Measurements from ENCODE around the gene TES. TPM values are rescaled to one million over a fixed set of nuclear protein-coding genes. Genes with fewer than 3 reads are reported as not detected.

The TES gene
- total and polyA plus RNA-seq, 2 of the 8 experiments (the other 6 are each of a cell fraction or from before 2014, with no cell fraction given), result 18.2 to 36.3 TPM

DNA sequence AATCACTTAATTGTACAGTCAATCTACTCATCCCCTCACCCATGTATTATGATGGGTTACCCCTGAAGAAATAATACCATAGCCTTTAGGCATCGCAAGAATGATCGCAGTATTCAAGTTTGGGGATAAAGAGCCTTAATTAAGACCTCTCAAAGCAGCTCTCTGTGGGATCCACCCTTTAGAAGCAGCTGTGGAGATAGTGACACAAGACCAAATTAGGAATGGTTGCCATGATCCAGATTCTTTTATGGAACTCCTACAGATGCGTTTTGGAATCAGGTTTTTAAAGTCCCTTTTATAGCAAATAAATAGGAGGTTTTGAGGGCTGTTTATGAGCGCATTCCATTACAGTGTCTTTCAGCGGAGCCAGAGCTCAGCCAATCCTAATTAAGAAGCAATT lies 12.2 kb downstream of the TES start:
- H4K5ac ChIP-seq (ENCODE audit: insufficient read length, low read depth, low read length), result no peak overlapping the region
- DNase-seq (ENCODE audit: low read depth in 1 of 2, low spot score in 2 of 2) (no peak), FAIRE-seq (no peak)
- H3K27me3 ChIP-seq (replicated peaks in 1 of 4; ENCODE audit: control insufficient read depth in 3 of 4, extremely low read depth in 1 of 4, insufficient read depth in 3 of 4, low read length in 3 of 4), result no peaks in the 10 kb centered on the region
- TF ChIP-seq ASH2L (IDR thresholded peaks at IDR 0.05; ENCODE audit: low read length), result no peak
- no peak for TF ChIP-seq GTF2F1 (IDR thresholded peaks at IDR 0.05; ENCODE audit: borderline replicate concordance, low read depth, low read length)
- TF ChIP-seq POU5F1 (IDR thresholded peaks at IDR 0.05; ENCODE audit: low read depth, low read length), result no peak
- TF ChIP-seq TEAD4 (IDR thresholded peaks at IDR 0.05; ENCODE audit: low read depth, low read length), result no peak
- no peak for TF ChIP-seq EP300 (IDR thresholded peaks at IDR 0.05; ENCODE audit: borderline replicate concordance in 1 of 2, low read depth in 2 of 2, low read length in 2 of 2)
- no peak for TF ChIP-seq USF2 (IDR thresholded peaks at IDR 0.05; ENCODE audit: low read length)
- no peak for TF ChIP-seq TAF1 (IDR thresholded peaks at IDR 0.05; ENCODE audit: low read depth, low read length)
- no peak for TF ChIP-seq CBX8 (IDR thresholded peaks at IDR 0.05; ENCODE audit: borderline replicate concordance, low read depth, low read length)
- TF ChIP-seq KDM1A (IDR thresholded peaks at IDR 0.05; ENCODE audit: borderline replicate concordance, low read length), result no peak
- no peak for TF ChIP-seq POLR2AphosphoS5 (IDR thresholded peaks at IDR 0.05; ENCODE audit: low read depth, low read length)
- POLR2A ChIA-PET (ENCODE audit: partially characterized antibody), result interaction anchor here (1.2 kb wide), 1 partner anchor 12 kb away, joined by 5 read pairs; the partner anchor contains the start of gene TES
- CTCF ChIA-PET (ENCODE audit: partially characterized antibody), result interaction anchor here (0.9 to 2.6 kb wide), 2 partner anchors 10 to 14 kb away, joined by 4 to 11 read pairs; no protein-coding TSS in a partner anchor
- H3K56ac ChIP-seq (replicated peaks; ENCODE audit: insufficient read length, low read depth, low read length), result no peak overlapping the region
- no peak overlapping the region for H2BK15ac ChIP-seq (ENCODE audit: low read length)
- H3K9ac ChIP-seq (replicated peaks in 1 of 4; ENCODE audit: extremely low read depth in 1 of 4, low read depth in 3 of 4, low read length in 3 of 4), result no peak overlapping the region
- H2AFZ ChIP-seq (ENCODE audit: low read length), result no peak overlapping the region
- WGBS, 2 experiments (ENCODE audit: extremely low coverage in 1 of 2, insufficient coverage in 1 of 2, insufficient read length in 1 of 2, insufficient replicate concordance in 2 of 2, low coverage in 1 of 2, low lambda C conversion rate in 2 of 2, missing lambda C conversion rate in 1 of 2), result 89% methylated on average over 5 of the region's 5 CpGs; no CpG with 5 or more reads in 1 of the 2 experiments
- no peaks in the 10 kb centered on the region for H3K23me2 ChIP-seq (ENCODE audit: low read depth, low read length)
- no peak overlapping the region for H2BK5ac ChIP-seq (ENCODE audit: low read depth, low read length)
- no peak overlapping the region for H2BK12ac ChIP-seq (ENCODE audit: low read depth, low read length)
- H2AK5ac ChIP-seq (ENCODE audit: low read depth, low read length), result no peak overlapping the region
- H2BK120ac ChIP-seq (replicated peaks; ENCODE audit: low read depth, low read length), result no peak overlapping the region
- H4K8ac ChIP-seq (ENCODE audit: extremely low read depth, insufficient read depth, low read length), result no peak overlapping the region
- H3K14ac ChIP-seq (ENCODE audit: insufficient read length), result no peak overlapping the region
- no peak overlapping the region for H3K18ac ChIP-seq (ENCODE audit: extremely low read depth, low read length)
- no peaks in the 10 kb centered on the region for H3K36me3 ChIP-seq (ENCODE audit: control insufficient read depth in 2 of 4, insufficient read depth in 4 of 4, low read length in 3 of 4)
- no peaks in the 10 kb centered on the region for H3K4me1 ChIP-seq (replicated peaks in 1 of 4; ENCODE audit: control insufficient read depth in 3 of 4, insufficient read depth in 4 of 4, low read length in 3 of 4)
- no peak overlapping the region for H3K27ac ChIP-seq (ENCODE audit: low read depth, low read length)
- no peak overlapping the region for H3K4ac ChIP-seq (replicated peaks; ENCODE audit: insufficient read length, low read depth, low read length)
- no peaks in the 10 kb centered on the region for H3K79me1 ChIP-seq (ENCODE audit: low read depth, low read length)
- no peak overlapping the region for H4K91ac ChIP-seq (replicated peaks; ENCODE audit: insufficient read length, low read length)
- no peak overlapping the region for H3K4me2 ChIP-seq (ENCODE audit: insufficient read depth in 1 of 2, low read depth in 2 of 2, low read length in 2 of 2)
- H2BK20ac ChIP-seq (ENCODE audit: low read length), result no peak overlapping the region
- no peaks in the 10 kb centered on the region for H3K9me3 ChIP-seq (ENCODE audit: insufficient read depth in 2 of 2, low read depth in 1 of 2, low read length in 1 of 2)
- H4K20me1 ChIP-seq (replicated peaks in 1 of 2; ENCODE audit: control insufficient read depth in 1 of 2, insufficient read depth in 2 of 2, low read length in 2 of 2), result no peaks in the 10 kb centered on the region
- H3K79me2 ChIP-seq (ENCODE audit: control insufficient read depth in 1 of 2, insufficient read depth in 2 of 2, low read length in 2 of 2), result peaks cover 0 to 9% of the 10 kb centered on the region in 2 experiments; a peak in 3 of 4 replicates
- H3K23ac ChIP-seq (ENCODE audit: insufficient read length), result no peak overlapping the region
- H3K4me3 ChIP-seq (ENCODE audit: extremely low read depth in 1 of 4, insufficient read depth in 2 of 4, low read depth in 3 of 4, low read length in 4 of 4), result no peak overlapping the region
